Measurements from ENCODE around the gene RFX2. TPM values are rescaled to one million over a fixed set of nuclear protein-coding genes. Genes with fewer than 3 reads are reported as not detected.
"Not testable (repeated sequence)": the region's sequence is repeated elsewhere in the genome, so short reads cannot be mapped to it uniquely, and the experiment has no call there.

Gene RFX2
- total RNA-seq, 6 experiments from 2014 or later = 6.3 to 9.5 (median 6.9) TPM

DNA sequence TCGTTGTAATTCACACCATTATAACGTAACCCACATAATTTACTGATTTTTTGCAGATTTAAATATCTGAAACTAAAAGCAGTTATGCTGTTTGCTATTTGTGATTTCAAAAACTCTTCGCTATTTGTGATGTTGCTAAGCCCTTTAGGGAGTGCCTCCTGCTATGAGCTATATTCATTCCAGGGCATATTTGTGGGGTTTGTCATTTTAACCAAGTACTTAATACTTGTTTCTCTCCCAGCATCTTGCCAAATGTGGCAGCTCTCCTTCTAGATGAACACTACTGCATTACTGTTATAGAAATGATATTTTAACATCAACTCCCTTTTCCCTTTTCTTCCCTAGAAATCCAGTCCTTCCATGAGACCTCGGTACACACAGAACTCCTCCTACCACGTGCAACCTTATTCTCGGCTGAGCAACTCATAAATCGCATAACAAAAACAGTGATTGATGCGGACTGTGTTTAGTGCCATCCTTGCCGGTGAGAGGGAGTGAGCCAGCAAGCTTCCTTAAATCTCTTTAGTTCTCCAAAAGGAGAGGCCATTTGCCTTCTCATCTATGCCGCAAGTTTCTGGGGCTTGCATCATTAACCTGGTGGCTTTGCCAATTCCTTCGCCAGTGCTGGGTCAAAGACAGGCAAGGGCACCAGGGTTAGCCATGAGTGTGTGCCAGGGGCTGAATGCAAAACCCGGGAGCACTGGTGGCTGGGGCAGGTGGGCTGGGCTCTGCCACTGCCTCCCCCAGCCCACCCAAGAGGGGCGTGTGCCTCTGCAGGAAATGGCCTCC lies 33.4 kb downstream of the RFX2 start:
- H3K9me3 Mint-ChIP-seq = no peaks in the 10 kb centered on the region
- no peak for TF ChIP-seq CTCF (IDR thresholded peaks at IDR 0.05)
- peak; percentile 96 for DNase-seq
- peaks cover 9% of the 10 kb centered on the region for H3K36me3 Mint-ChIP-seq (ENCODE audit: low read depth)
- H3K27me3 Mint-ChIP-seq (ENCODE audit: insufficient read depth) = peaks cover 1% of the 10 kb centered on the region
- peak overlapping the region; percentile 97 for H3K27ac Mint-ChIP-seq
- peak overlapping the region; percentile 79 for H3K4me3 Mint-ChIP-seq
- H3K4me1 Mint-ChIP-seq (ENCODE audit: low read depth) = peaks cover 55% of the 10 kb centered on the region

GRCh38 chr19:6076291-6076665 lies 34.0 kb downstream of the RFX2 start:
- DNase-seq = no peak
- peaks cover 61% of the 10 kb centered on the region for H3K4me1 Mint-ChIP-seq (ENCODE audit: low read depth)
- H3K27me3 Mint-ChIP-seq (ENCODE audit: insufficient read depth) = peaks cover 1% of the 10 kb centered on the region
- peaks cover 10% of the 10 kb centered on the region for H3K36me3 Mint-ChIP-seq (ENCODE audit: low read depth)
- H3K4me3 Mint-ChIP-seq = peak overlapping the region; percentile 79
- H3K27ac Mint-ChIP-seq = peak overlapping the region; percentile 97
- no peak for TF ChIP-seq CTCF (IDR thresholded peaks at IDR 0.05)
- H3K9me3 Mint-ChIP-seq = no peaks in the 10 kb centered on the region

- H3K27me3 Mint-ChIP-seq (ENCODE audit: insufficient read depth) = peaks cover 4% of the 10 kb centered on the region; the same call in 1 of the 2 replicates
- peak overlapping the region; percentile 67; the same call in 1 of the 2 replicates for H3K4me3 Mint-ChIP-seq
- no peak for DNase-seq
- peaks cover 4% of the 10 kb centered on the region; the same call in 1 of the 2 replicates for H3K9me3 Mint-ChIP-seq
- TF ChIP-seq CTCF (IDR thresholded peaks at IDR 0.05) = 0 out of 2 replicates have a peak, but pooled peaks have one; percentile 24
- peaks cover 19% of the 10 kb centered on the region for H3K36me3 Mint-ChIP-seq (ENCODE audit: low read depth)
- peak overlapping the region; percentile 97 for H3K27ac Mint-ChIP-seq
- peaks cover 72% of the 10 kb centered on the region for H3K4me1 Mint-ChIP-seq (ENCODE audit: low read depth)
Measured at GRCh38 chr19:6074709-6075403, 35.4 kb downstream of the RFX2 start.

DNA sequence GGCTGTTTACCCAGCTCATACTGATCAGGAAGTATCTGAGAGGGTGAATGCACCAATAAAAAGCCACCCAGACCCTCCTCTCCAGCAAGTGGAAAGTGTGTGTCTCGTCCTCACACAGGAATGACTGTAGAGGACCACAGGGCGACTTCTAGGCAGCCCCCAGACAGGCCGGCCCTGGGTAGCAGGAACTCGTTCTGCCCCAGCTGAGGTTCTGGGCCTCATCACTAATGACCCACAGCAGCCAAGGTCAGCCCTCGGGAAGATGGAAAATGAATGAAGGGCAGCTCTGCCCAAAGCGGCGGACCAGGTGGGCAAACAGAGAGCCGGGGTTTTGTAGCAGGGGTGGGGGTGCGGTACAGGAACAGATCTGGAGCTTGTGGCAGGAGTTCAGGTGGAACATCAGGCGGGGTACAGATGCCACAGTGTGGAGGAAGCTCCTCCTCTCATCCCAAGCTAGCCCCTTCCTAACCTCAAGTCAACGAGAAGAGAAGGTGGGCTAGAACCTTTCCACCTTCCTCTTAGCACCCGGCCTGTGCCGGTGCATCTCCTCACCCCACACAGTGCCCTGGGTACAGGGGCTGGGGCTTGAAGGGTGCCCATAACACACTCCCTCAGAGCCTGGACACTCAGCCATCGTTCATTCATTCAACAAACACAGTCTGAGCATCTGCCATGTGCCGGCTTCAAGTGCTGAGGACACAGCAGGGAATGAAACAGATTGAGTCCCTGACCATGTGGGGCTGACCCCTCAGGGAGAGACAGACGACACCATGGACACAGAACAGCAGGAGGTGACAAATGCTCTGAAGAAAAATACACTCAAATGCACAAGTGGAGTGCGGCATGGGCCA lies 36.2 kb downstream of the RFX2 start:
- Mint-ChIP-seq H3K4me3 (no peak overlapping the region; the same call in 1 of the 2 replicates), H3K27me3 (ENCODE audit: insufficient read depth) (peaks cover 6% of the 10 kb centered on the region), H3K4me1 (ENCODE audit: low read depth) (peaks cover 77% of the 10 kb centered on the region), H3K27ac (peak overlapping the region; percentile 97), H3K36me3 (ENCODE audit: low read depth) (peaks cover 26% of the 10 kb centered on the region), H3K9me3 (peaks cover 4% of the 10 kb centered on the region; the same call in 1 of the 2 replicates)
- DNase-seq = no peak
- no peak for TF ChIP-seq CTCF (IDR thresholded peaks at IDR 0.05)

GRCh38 chr19:6073233-6073632 lies 37.1 kb downstream of the RFX2 start:
- not testable (repeated sequence) for H3K4me3 Mint-ChIP-seq, H3K9me3 Mint-ChIP-seq

More at GRCh38 chr19:6073233-6073632, 37.1 kb downstream of the RFX2 start:
- not testable (repeated sequence) for H3K27ac Mint-ChIP-seq; DNase-seq; H3K27me3 Mint-ChIP-seq (ENCODE audit: insufficient read depth)
- Mint-ChIP-seq H3K36me3 (ENCODE audit: low read depth) (peaks cover 28% of the 10 kb centered on the region), H3K4me1 (ENCODE audit: low read depth) (peaks cover 78% of the 10 kb centered on the region)

All from HFFc6 (cell line).